ENCODE data around the gene POLR2B.

DNA sequence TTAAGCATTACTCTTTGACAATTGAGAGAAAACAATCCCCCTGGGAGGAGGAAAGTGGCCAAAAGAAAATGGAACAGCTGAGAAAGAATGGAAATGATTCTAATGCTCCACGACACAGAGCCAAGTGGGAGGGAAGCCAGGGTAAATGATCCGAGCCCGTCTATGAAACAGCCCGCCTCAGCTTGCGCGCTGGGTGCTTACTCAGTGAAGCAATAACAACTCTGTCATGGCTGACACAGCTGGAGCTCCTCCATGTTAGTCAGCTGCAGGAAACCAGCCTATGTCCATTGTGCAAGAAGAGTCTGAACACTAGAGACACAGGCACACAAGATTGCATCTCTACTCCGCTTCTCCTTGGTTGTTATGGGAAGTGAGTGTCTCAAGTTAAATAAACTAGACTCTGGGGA lies 20.6 kb upstream of the POLR2B start:
- no peak for TF ChIP-seq ZNF292 (tag by site-specific recombination; IDR thresholded peaks at IDR 0.05; ENCODE audit: borderline replicate concordance, low read depth)
- TF ChIP-seq, protein P1, sequence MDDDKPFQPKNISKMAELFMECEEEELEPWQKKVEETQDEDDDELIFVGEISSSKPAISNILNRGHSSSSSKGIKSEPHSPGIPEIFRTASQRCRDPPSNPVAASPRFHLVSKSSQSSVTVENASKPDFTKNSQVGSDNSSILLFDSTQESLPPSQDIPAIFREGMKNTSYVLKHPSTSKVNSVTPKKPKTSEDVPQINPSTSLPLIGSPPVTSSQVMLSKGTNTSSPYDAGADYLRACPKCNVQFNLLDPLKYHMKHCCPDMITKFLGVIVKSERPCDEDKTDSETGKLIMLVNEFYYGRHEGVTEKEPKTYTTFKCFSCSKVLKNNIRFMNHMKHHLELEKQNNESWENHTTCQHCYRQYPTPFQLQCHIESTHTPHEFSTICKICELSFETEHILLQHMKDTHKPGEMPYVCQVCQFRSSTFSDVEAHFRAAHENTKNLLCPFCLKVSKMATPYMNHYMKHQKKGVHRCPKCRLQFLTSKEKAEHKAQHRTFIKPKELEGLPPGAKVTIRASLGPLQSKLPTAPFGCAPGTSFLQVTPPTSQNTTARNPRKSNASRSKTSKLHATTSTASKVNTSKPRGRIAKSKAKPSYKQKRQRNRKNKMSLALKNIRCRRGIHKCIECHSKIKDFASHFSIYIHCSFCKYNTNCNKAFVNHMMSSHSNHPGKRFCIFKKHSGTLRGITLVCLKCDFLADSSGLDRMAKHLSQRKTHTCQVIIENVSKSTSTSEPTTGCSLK (tag by site-specific recombination; IDR thresholded peaks at IDR 0.05), result no peak
